Non-pigmented ciliary epithelial cell (primary cell): Measurements from ENCODE around the gene PPP3R1.

ENCODE experiments used
- DNase-seq: peaks from one replicate; pipeline ENCODE4 v3.0.0-alpha.2; 2010; ENCODE audit warnings: low read depth

PPP3R1 gene

DNA sequence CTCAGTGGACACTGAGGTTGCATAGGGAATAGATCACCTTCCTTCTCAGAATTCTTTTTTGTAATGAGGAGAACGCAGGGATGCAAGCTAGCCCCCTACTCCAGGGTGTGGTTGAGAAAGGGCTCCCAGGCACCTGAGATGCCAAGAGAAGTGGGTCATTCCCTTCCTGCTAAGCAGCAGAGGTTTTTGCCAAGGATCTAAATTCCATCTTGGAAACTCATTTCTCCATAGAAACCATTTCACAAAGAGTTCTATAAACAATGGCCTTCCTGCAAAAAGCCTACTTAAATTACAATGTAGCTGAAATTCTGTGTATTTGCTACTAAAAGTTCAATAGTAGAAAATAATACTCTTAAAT is 3.7 kb upstream of the PPP3R1 start:
- no peak for DNase-seq

DNA sequence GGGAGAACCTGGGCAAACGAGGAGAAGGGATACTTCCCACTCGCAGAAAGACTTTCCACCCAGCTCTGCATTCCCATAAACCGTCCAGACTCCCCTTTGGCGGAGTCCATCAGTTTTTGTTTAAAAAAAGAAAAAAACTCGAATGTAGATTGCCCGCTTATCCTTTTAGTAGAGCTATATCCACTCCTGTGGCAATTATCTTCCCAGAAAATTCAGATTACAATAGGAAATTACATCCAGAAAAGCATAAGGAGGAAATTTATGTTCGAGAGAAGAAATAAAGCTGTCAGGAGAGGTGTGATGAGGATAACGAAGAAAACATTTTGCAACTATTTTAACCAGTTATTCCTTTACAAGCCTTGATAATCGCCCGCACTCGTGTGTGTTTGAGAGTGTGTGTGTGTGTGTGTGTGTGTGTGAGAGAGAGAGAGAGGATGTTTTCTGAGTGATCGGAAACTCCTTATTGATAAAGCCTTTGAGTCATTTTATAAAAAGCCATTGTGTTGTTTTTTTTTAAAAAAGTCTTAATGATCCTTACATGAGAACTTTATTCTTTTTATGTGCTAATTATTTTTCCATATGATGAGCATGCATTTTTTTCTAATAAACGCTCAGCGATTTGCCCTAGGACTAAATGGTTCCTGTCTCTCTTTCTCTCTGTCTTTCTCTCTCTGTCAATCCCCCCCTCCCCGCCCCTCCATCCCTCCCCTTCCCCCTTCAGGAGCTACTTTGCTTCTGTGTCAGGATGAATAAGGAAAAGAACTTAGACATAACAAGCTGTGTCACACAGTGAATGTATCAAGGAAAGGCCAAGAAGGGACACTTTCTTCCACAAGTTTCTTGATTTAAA is 1.1 kb upstream of the PPP3R1 start:
- DNase-seq = no peak

DNA sequence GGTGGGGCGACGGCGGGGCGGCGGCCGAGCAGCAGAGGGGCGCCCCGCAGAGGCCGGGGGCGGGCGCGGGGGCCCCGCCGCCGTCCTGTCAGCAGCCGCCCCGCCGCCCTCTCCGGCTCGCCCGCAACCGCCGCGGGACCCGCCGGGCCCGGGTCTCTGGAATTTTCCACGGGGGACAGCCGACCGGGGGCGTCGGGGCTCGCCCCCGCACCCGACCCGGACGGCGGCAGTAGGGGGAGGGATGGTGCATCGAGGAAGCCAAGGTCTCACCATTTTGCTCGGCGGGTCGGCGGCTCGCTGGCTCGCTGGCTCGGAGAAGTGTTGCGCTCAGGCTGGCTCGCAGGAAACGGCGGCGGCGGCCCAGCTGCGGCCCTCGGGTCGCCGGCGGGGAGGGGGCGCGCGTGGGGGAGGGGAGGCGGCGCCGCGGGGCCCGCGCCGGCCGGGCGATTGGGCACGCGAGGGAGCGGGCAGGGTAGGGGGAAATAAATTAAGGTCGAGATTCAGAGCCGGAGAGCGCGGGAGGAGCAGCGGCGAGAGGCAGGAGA is 405 bp downstream of the PPP3R1 start:
- DNase-seq = no peak

DNA sequence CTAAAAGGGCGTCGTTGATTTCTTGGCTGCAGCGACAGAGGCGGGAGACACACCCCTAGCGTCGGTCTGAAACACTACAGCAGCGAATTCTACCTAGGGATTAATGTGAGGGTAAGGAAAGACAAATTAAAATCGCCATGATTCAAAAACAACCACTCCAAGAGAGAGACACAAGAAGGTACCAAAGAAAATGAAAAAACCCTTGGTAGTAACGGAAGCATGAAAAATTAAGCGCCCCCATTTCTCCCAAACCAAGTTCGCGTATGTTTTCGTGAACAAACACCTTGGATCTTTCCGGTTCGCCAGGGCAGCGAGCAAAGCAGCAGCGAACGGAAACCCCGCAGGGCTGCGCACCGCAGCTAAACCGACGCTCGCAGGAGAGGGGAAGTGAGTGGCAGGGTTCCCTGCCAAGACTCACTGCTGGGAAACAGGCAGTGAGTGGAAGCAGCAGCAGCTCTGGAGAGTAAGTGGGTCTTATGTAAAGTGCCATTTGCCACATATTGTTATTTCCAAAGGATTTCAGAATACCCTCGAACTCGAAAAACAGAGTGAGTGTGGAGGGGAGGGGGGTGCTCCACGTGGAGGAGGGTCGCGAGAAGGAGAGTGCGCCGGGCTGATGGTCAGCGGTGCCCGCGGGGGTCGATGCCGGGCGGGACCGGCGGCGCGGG is 1.0 kb downstream of the PPP3R1 start:
- DNase-seq = no peak

DNA sequence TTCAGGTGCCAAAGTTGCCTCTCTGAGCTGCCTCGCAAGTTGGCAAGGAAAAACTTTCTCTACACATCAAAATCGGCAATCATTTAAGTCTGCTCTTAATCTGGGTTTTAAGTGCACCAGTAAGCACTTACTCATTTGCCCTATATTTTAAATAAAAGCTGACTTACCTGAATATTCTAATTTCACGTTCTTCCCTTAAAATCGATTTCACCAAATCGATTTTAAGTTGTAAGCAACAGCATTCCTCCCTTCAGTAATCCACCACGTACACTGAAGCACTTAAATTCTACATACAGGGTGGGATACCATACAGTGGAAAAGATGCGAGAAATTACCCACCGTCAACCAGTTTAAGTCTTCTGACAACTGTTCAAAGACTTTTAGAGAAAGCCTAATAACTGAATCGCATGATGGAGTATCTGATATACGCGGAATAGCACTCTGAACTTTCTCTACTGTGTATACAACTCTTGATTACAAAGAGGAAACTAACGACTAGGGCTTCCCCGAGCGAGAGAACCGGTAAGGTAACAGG is 1.6 kb downstream of the PPP3R1 start:
- no peak for DNase-seq

DNA sequence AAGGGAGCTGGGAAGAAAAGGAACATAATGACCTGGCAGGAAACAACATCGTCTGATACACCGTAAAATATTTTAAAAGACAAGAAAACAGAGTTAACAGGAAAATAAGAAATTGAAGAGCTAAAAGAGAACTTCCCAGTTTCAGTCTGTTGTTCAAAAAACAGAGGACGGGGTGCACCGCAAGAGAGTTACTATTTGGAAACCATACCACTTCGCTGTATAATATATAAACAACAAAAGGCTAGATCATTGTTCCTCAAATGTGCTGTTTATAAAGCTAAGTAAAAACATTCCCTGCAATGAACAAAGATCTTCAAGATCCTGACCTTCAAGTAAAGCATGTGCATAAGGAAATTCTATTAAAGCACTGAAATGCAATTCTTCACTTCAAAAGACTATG is 2.1 kb downstream of the PPP3R1 start:
- DNase-seq = no peak

DNA sequence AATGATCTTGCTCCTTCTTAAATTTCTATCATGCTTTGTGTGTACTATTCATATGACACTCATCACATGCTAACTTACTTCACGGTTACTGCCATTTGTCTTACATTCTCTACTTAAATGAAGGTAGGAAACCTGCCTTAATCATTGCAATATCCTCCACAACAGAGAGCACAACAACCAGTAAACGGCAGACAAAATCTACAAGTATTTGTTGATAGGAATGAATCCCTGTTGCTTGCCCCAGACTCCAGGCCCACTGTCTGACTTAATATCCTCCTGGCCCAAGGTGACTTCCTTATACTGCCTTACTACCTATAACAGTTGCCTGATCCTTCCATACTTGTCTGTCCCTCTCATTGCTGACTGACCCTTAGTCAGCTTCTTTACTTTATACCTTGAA is 3.5 kb downstream of the PPP3R1 start:
- DNase-seq = no peak

DNA sequence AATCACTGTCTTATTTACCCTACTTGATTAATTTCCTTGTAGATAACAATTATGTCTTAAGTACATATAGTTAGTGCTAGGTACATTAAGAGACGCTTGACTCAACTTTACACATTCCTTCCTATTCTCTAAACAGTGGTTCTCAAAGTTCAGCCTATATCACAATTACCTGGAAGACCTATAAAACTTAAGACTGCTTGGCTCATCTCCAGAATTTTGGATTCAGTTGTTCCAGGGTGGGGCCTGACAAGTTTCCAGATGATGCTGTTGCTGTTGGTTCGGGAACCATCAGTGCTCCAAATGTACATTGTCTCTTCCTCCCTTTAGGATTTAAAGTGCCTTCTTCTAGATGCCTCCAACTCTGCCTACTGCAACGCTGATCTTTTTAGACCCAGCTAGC is 4.0 kb downstream of the PPP3R1 start:
- no peak for DNase-seq

DNA sequence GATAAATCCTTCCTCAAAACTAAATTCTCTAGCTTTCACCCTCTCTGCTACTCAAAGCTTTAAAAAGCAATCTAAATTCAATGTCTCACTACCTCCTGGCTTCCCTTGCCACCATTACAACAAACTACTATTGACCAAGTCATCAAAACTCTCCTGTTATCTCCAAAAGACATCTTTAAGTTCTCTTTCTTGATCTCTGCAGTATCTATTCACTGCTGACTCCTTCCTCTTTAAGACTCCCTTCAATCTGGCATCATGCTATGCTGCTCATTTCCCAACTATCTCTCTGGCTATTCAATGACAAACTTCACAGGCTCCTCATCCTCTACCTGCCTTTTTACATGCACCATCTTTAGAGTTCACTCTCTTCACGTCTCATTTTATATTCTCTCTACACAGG is 5.9 kb downstream of the PPP3R1 start:
- no peak for DNase-seq

DNA sequence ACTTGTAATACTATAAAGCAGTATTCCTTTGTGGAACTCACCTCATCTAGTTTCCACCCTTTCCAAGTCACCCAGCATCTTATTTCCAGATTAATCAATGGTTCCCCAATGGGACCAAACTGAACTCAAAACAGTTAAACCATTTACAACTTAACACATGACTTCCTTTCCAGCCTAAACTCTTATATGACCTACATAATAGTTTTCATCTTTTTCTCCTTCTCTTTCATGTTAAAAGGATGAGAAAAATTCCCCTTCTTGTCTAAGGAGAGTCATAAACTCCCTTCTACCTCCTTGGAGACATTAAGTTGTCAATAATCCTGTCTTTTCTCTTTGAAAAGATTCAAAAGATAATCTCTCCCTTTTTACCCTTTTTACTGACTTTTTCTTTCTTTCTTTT is 6.7 kb downstream of the PPP3R1 start:
- DNase-seq = no peak

DNA sequence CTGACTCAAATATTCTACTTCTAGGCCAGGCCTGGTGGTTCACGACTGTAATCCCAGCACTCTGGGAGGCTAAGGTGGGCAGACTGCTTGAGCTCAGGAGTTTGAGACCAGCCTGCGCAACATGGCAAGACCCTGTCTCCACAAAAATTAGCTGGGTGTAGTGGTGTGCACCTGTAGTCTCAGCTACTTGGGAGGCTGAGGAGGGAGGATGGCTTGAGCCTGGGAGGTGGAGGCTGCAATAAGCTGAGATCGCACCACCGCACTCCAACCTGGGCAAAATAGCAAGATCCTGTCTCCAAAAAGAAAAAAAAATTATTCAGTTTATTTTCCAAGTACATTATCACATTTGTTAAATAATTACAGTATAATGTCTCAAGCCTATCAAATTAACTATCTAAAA is 7.3 kb downstream of the PPP3R1 start:
- DNase-seq = no peak

DNA sequence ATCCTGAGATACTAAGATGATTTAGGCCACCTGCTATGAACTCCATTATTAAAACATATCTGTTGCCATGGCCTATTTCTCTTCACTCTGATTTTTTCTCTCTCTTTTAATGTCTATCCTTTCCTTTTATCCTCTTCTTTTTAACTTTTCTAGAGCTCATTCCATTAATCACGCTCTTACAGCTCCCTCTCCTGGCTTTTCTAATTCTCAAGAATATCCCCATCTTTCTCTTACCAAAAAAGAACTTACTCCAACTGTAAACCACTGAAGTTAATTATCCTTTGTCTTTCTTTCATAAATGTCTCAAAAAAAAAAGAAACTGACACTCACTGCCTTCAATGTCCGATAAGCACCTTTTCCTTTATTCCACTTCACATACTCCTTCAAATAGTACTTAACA is 7.9 kb downstream of the PPP3R1 start:
- DNase-seq = no peak

DNA sequence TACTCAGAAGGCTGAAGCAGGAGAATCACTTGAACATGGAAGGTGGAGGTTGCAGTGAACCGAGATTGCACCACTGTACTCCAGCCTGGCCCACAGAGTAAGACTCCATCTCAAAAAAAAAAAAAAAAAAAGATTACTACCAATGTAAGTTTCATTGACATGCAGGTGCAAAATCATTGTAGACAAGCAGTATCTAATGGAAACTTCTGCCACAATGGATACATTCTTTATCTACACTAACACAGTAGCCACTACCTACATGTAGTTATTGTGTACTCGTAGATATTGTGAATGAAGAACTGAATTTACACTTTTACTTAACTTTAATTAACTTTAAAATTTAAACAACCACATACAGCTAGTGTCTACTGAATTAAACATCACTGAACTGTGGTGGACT is 10.6 kb downstream of the PPP3R1 start:
- DNase-seq = no peak

DNA sequence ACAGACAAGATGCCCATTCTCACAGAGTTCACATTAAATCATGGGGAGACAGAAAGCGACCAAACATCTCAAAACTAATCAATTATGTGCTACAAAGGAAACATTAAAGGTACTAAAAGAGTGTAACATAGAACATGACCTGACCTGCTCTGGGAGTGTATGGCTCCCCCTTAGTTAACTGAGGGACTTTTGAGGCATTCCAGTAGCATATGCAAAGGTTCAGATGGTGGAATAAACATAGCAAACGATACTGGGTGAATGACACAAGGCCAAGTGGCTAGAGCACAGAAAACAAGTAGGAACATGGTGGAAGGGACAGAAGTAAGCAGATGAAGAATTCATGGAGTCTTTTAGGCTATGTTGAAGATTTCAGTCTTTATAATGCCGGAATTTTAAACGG is 11.9 kb downstream of the PPP3R1 start:
- no peak for DNase-seq

DNA sequence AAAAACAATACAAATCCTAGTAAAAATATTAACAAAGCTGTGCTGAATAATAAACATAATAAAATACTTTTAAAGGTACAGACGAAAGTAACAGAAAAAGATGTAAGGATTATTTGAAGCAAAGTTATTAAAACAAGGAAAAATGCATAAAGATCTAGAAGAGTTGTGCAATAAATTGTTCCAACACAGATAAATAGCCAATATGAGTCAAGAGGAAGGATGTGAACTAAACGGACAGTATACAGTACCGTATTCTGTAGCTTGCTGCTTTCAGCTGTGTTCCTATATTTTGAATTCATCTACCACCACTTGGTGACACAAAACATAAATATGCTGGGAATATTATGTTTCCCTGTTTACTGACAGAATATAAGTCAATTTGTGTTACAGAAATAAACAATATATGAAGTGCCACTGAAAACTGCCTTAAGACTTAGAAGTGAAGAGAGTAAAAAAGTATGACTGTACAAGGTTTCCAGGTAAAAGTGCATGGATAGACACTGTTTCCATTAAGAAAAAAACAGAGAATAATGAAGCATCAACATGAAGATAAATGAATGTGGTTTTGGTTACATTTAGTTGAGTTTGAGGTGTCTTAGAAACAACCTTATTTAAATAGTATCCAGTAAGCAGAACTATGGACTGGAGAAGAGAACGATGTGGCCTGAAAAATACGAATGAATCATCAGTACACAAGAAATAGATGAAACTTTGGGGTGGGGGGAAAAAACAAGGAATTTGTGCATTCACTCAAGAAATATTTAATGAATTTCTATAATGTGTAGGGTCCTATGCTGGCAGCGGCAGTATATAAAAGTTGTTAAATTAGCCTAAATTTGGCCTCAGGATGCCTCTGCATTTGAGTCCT is 13.1 kb downstream of the PPP3R1 start:
- no peak for DNase-seq

DNA sequence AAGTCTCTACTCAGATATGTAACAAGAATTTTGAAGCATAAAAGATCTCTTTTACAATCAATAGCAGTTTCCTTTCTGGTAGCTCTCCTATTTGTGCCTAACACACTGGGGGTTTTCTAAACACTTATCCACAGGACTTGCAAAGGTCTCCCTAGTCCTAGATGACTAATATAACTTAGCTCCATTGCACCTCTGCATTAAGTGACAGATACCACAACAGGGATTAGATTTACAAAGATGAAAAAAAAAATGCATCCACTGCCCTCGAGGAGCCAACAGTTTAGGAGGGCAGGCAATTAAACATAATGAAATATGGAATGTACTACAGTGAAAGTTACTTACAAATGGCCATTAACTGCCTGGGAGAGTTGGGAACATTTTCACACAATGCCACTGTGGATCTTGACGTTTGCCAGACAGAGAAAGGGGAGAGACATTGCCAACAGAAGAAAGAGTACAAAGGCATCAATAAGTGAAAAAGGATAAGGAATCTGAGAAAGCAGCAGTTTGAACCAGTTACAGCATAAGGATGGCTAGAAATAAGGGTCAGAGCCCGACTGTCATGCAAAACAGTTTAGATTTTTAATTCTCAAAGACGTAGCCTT is 14.3 kb downstream of the PPP3R1 start:
- no peak for DNase-seq

DNA sequence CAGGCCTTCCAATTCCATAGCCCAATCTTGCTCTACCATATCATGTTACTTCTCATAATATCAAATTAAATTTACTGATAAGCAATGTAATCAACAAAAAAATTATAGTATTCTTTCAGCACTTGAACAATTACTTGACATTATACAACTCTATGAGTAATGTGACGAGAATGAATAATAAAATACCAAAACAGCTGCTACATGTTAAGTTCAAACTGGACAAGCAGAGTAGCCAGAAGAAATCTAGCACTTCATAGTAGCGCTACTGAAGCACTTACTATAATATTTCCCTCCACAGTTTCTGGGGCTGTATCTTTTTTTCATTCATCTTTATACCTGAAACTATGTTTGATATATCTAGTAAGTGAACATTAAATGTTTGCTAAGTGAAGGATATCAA is 14.9 kb downstream of the PPP3R1 start:
- DNase-seq = no peak

DNA sequence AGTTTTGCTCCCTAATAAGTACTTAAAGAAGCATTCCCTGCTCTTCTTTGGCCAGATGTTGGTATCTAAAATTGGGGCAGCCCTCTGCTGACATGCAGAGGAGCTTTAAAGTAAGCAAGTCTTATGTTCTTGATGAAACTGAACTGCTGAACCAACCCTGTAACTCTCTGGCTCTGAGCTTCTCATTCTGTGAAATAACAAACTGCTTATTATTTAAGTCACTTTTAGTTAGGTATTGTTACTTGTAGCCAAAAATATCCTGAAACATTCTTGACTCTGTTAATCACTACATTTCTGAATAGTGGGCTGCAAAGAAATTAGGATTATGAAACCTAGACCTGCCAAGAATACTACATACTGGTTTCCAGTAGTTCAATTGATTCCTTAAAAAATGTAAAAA is 15.5 kb downstream of the PPP3R1 start:
- DNase-seq = no peak

DNA sequence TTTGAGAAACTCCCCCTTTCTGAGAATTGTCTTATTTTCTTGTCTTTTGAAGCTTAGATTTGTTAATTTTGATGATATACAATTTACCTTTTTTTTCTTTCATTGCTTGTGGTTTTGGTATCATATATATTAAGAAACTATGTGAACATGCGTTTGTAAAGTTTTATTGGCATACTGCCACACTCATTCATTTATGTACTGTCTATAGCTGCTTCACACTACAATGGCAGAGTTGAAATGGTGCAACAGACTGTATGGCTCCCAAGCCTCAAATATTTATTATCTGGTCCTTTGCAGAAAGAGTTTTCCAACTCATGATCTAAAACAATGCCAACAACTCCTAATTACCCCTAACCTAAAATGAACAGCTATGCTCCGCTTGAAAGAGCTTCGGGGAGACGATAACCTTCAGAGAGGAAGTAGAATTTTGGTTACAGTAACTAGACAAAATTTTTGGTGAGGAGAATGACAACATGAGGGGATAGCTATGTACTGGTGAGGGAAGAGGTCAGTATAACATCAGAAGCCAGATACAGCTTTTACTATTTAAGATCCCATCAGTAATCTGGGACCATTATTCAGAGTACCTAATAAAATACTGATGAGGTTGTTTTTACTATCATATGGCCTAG is 16.1 kb downstream of the PPP3R1 start:
- no peak for DNase-seq

DNA sequence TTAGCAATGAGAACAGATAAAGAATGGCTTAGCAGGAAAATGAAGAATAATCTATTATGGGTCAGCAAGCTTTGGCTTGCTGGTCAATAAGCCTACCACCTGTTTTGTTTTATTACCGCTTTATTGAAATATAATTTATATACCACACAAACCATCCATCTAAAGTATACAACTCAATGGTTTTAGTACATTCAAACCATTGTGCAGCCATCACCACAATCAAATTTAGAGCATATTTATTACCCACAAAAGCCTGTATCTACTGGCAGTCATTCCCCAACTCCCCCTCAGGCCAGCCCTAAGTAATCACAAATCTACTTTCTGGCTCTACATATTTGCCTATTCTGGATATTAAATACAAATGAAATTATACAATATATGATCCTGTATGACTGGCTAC is 17.2 kb downstream of the PPP3R1 start:
- no peak for DNase-seq

DNA sequence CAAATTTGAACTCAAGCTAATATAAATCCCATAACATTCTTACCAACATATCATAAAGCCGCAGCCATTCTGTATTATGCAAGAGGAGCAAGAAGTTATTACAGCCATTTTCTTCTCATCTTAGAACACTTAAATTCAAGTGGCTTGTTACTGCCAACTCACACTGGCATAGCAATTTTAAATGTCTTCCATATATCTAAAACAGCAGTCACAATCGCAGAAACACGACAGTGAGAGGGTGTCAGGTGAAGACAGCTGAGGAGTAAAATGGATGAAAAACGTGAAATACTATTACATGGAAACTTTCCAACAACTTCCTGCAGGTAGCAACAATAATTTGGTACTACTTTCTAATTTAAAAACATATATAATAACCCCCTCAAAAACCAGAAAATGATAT is 17.9 kb downstream of the PPP3R1 start:
- DNase-seq = no peak

DNA sequence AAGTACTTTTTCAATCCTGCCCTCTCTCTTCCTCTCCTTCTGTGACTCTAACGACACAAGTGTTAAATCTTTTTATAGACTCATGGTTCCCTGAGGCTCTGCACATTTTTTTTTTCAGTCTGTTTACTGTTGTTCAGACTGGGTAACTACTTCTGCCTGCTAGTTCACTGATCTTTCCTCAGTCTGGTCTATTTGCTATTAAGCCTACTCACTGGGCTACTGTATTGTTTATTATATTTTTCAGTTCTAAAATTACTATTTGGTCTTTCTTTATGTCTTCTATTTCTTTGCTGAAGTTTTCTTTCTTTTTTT is 21.3 kb downstream of the PPP3R1 start:
- DNase-seq = no peak
